HCT116 (cell line): ENCODE results near the gene STX16.

Source experiments
- CTCF ChIP-seq, 3 experiments: fragments of 200-600 bp in 1 of 3; sonication (generic) in 1 of 3; IDR thresholded peaks in 2 of 3; conservative IDR thresholded peaks in 1 of 3; 2 replicates each; pipeline ENCODE4 v1.5.1; 2012 to 2017; ENCODE audit warnings: low read depth in 2 of 3, low read length in 2 of 3, antibody characterized with exemption in 1 of 3, borderline replicate concordance in 1 of 3, control low read depth in 1 of 3, mild to moderate bottlenecking in 1 of 3, mixed read lengths in 1 of 3, mixed run types in 1 of 3, moderate library complexity in 1 of 3; ENCODE audit not compliant: insufficient read depth in 1 of 3
- POLR2AphosphoS5 ChIP-seq: IDR thresholded peaks from 2 replicates; pipeline ENCODE4 v1.6.1; 2011; ENCODE audit warnings: mild to moderate bottlenecking, low read depth, low read length, moderate library complexity
- REST ChIP-seq: IDR thresholded peaks from 2 replicates; pipeline ENCODE4 v1.6.1; 2012; ENCODE audit warnings: low read depth

DNA sequence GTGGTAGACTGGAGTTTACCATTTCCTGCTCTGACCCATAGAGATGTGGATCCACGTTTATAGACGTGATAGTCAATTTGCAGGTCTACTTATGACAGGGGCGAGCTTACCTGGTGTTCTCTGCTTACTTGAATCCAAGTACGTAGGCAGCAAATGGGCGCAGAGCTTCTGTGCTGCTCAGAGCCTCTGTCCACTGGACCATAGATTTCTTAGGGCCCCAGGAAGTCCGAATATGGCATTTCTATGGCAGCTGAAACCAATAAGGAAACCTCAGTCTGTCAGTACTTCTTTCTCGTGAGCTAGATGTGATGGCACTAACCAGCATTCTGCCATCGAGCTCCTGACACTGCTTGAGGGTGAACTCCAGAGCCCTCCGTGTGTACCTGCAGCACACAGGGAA, 22.0 kb downstream of the STX16 start:
- TF ChIP-seq CTCF (IDR thresholded peaks at IDR 0.05 in 2 of 3, conservative IDR thresholded peaks at IDR 0.05 in 1 of 3; ENCODE audit: borderline replicate concordance in 1 of 3, insufficient read depth in 1 of 3, low read depth in 2 of 3, low read length in 2 of 3) (no peak), POLR2AphosphoS5 (no peak), REST (no peak)
